ENCODE results near the gene TTBK2.

Gene TTBK2

DNA sequence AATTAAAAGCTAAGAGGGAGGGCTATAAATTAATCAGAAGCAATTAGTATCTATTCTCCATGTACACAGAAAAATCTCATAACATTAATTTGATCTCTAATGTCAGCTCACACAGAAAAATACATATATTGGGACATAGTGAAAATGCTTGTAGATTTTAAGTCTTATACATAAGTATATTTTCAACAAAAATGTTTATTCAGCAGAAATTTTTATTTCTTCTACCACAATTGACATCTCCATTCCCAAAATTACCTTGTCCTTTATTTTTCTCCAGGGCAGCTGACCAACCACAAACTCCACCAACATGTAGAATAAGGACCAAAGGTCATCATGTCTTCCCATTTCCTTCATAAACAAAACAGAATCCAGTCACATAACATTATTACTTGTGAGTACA is 109.1 kb downstream of the TTBK2 start:
- Mint-ChIP-seq H3K36me3 (peaks cover 27% of the 10 kb centered on the region), H3K27ac (no peak overlapping the region), H3K9me3 (no peaks in the 10 kb centered on the region), H3K4me1 (no peaks in the 10 kb centered on the region), H3K27me3 (no peaks in the 10 kb centered on the region), H3K4me3 (no peak overlapping the region)
- ATAC-seq: no peak

DNA sequence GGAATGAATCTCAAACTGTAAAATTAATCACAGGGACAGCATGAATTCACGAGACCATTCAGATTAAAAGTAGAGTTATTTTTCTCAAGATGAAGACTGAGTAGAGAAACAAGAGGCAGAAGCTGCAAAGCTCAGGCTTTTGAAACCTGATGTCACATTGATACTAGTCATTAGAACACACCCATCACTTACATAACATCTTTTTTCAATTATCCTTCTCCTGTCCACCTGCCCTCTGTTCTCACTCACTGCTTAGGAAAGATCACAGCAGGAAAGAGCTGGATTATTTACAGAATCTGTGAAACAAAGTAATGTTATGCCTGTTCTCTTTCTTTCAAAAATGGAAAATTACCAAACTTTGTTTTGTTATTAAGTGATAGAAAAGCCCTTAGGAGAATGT is 111.7 kb downstream of the TTBK2 start:
- ATAC-seq: no peak
- H3K27ac Mint-ChIP-seq: no peak overlapping the region
- H3K4me3 Mint-ChIP-seq: no peak overlapping the region
- H3K27me3 Mint-ChIP-seq: no peaks in the 10 kb centered on the region
- no peaks in the 10 kb centered on the region for H3K9me3 Mint-ChIP-seq
- peaks cover 37% of the 10 kb centered on the region for H3K36me3 Mint-ChIP-seq
- H3K4me1 Mint-ChIP-seq: no peaks in the 10 kb centered on the region

DNA sequence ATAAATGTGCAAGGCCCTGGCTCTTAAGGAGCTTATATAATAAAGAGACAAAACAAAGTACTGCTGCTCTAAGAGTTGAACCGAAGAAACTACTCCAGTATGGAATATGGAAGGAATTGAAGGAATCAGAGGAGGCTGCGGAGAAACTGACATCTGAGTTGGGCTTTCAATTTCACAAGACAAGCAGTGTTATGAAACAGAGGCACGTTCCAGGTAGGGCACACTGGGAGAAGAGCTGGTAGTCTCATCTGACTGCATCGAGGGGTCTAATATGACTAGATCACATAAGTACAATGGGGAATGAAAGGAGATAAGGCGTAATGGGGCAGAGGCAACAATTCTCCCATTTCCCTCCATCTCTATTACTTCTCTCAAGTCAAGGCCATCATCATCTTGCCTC is 115.3 kb downstream of the TTBK2 start:
- H3K4me1 Mint-ChIP-seq: no peaks in the 10 kb centered on the region
- peaks cover 44% of the 10 kb centered on the region for H3K36me3 Mint-ChIP-seq
- no peak for ATAC-seq
- no peak overlapping the region for H3K4me3 Mint-ChIP-seq
- no peaks in the 10 kb centered on the region for H3K9me3 Mint-ChIP-seq
- no peak overlapping the region for H3K27ac Mint-ChIP-seq
- H3K27me3 Mint-ChIP-seq: no peaks in the 10 kb centered on the region

DNA sequence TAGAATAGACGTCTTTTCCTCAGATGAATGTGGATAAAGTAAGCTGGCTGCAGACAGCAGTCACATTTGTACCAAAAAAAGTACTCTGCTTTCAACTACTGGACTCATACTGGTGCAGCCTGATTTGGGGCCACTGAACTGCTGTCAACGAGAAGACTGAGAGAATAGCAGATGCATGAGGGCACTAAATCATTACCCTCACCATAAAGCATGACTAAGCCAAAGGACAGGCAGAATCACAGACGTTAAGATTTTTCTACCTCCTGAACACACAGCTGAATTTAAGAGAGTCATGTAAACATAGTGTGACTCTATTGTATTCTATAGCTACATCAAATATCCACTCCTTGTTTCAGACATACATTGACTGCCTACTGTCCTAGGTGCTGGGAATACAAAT is 115.8 kb downstream of the TTBK2 start:
- Mint-ChIP-seq H3K27me3 (no peaks in the 10 kb centered on the region), H3K36me3 (peaks cover 43% of the 10 kb centered on the region), H3K9me3 (no peaks in the 10 kb centered on the region), H3K4me1 (no peaks in the 10 kb centered on the region), H3K4me3 (no peak overlapping the region), H3K27ac (no peak overlapping the region)
- no peak for ATAC-seq

DNA sequence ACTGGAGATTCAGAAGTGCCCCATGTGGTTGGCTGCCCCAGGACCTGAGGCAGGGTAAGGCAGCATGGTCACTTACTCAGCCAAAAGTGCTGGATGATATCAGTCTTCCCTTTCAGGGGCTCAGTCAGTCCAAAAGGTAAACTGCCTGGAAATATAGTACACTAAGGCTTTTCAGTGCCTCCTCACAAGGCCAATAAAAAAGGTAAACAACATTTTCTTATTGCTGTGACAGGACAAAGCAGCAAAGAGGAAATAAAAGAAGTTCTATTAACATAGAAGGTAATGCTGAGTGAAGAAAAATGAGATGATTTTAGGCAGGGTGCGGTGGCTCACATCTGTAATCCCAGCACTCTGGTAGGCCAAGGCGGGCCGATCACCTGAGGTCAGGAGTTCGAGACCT is 117.1 kb downstream of the TTBK2 start:
- ATAC-seq: no peak
- H3K4me3 Mint-ChIP-seq: no peak overlapping the region
- H3K36me3 Mint-ChIP-seq: peaks cover 48% of the 10 kb centered on the region
- H3K9me3 Mint-ChIP-seq: no peaks in the 10 kb centered on the region
- H3K4me1 Mint-ChIP-seq: no peaks in the 10 kb centered on the region
- no peak overlapping the region for H3K27ac Mint-ChIP-seq
- H3K27me3 Mint-ChIP-seq: no peaks in the 10 kb centered on the region

DNA sequence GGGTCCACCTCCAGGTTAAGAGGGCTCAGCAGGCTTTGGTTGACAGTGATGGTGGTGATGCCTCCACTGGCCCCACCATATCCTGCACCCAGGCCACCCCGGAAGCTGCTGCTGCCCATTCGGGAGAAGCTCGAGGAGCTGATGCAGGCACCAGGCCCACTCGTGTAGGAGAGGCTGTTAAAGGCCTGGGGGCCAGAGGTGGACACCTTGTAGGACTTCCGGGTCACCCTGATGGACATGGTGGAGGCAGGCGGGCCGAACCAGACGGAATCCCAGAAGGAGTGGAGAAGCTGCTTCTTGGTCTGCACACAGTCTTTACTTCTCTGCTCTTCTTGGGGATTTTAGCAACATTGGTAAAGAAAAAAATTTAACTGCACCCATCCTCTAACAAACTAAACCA is 118.4 kb downstream of the TTBK2 start:
- no peaks in the 10 kb centered on the region for H3K9me3 Mint-ChIP-seq
- H3K27me3 Mint-ChIP-seq: no peaks in the 10 kb centered on the region
- H3K4me1 Mint-ChIP-seq: no peaks in the 10 kb centered on the region
- H3K36me3 Mint-ChIP-seq: peaks cover 50% of the 10 kb centered on the region
- no peak overlapping the region for H3K27ac Mint-ChIP-seq
- no peak overlapping the region for H3K4me3 Mint-ChIP-seq
- no peak for ATAC-seq

DNA sequence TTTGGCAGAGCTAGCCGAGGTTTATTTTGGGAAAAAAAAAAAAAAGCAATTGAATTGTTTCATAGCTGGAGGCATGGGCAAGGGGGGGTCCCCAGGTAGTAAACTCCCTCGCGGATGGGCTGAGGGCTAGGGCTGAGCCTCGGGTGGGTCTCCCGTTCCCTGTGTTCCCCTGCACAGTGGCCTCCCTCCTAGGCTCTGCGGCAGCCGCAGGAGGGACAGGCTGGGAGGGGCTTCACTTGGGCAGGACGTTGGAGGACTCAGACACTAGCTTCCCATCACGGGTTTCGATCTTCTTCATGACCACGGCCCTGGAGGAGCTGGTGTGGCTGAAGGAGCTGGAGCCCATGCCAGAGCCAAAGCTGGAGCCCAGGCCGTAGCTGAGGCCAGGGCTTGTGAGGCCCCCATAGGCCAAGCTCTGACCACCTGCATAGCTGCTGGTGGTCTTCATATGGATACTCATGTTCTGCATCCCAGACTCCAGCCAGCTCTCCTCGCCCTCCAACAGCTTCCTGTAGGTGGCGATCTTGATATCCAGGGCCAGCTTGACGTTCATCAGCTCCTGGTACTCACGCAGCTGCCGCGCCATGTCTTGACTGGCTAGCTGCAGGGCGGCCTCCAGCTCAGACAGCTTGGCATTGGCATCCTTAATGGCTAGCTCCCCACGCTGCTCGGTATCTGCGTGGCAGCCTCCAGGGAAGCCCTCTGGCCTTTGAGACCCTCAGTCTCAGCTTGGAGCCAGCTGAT is 119.7 kb downstream of the TTBK2 start:
- H3K36me3 Mint-ChIP-seq: peaks cover 44% of the 10 kb centered on the region
- H3K4me3 Mint-ChIP-seq: no peak overlapping the region
- no peaks in the 10 kb centered on the region for H3K4me1 Mint-ChIP-seq
- no peak for ATAC-seq
- H3K27ac Mint-ChIP-seq: no peak overlapping the region
- no peaks in the 10 kb centered on the region for H3K27me3 Mint-ChIP-seq
- no peaks in the 10 kb centered on the region for H3K9me3 Mint-ChIP-seq

DNA sequence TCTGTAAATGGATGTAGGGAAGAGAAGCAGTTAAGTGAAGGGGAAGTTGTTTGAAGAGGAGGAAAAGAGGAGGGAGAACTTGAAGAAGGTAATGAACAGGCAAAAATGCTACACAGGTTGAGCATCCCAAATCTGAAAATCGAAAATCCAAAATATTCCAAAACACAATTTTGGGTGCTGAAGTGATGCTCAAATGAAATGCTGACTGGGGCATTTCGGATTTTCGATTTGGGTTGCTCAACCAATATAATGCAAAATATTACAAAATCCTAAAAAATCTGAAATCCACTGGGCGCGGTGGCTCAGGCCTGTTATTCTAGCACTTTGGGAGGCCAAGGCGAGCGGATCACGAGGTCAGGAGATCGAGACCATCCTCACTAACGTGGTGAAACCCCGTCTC is 121.8 kb downstream of the TTBK2 start:
- no peak overlapping the region for H3K27ac Mint-ChIP-seq
- ATAC-seq: no peak
- no peaks in the 10 kb centered on the region for H3K9me3 Mint-ChIP-seq
- no peak overlapping the region for H3K4me3 Mint-ChIP-seq
- peaks cover 51% of the 10 kb centered on the region for H3K36me3 Mint-ChIP-seq
- no peaks in the 10 kb centered on the region for H3K27me3 Mint-ChIP-seq
- no peaks in the 10 kb centered on the region for H3K4me1 Mint-ChIP-seq

DNA sequence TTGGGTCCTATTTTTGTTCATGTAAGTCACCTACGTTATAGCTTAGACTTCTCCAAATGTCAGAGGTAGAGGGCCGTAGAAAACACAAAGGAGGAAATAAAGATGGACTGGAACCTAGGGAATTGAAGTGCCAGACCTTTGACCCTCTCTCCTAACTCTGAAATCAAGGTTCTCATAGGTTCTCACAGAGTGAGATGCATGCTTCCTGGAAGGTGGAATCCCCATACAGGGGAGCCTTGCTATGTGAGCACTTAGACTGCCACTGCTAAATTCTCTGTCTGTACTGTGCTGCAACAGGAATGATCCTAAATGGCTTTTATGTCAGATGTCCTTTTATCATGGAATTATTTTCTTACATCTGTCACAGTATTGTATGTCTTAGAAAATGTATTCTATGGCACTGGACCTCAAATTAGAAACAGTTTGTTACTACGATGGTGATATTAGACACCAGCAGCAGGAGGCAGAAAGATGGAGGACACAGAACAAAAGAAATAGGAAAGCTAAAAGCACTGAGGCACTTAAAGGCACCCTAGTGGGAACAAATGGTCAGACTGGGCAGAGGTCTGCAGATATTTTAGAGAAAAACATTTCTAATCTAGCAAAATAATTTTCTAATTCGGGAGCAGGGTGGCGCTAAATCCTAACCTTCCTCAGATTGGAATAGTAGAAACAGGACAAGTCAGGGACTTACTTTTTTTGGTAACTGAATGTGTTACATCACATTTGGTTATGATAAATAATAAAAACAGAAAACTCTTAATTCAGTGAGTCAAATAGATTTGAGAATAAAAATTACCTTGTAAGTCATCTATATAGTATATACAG is 123.4 kb downstream of the TTBK2 start:
- ATAC-seq: no peak
- H3K4me3 Mint-ChIP-seq: no peak overlapping the region
- no peaks in the 10 kb centered on the region for H3K9me3 Mint-ChIP-seq
- no peak overlapping the region for H3K27ac Mint-ChIP-seq
- H3K36me3 Mint-ChIP-seq: peaks cover 50% of the 10 kb centered on the region
- H3K4me1 Mint-ChIP-seq: no peaks in the 10 kb centered on the region
- no peaks in the 10 kb centered on the region for H3K27me3 Mint-ChIP-seq

DNA sequence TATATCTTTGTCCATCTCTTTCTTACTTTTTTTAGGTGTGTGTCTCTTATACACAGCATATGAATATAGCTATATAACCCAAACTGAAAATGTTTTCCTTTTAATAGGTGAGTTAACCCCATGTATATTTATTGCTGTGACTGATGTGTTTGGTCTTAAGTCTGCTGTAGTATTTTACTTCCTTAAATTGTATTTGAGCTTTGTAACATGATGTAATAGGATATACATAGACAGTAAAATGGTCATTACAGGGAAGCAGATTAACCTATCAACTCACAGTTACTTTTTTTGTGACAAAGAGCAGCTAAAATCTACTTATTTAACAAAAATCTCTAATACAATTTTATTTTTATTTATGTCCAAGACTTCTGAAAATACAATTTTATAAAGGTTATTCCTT is 131.9 kb downstream of the TTBK2 start:
- no peak overlapping the region for H3K4me3 Mint-ChIP-seq
- ATAC-seq: no peak
- H3K27ac Mint-ChIP-seq: no peak overlapping the region
- no peaks in the 10 kb centered on the region for H3K4me1 Mint-ChIP-seq
- H3K9me3 Mint-ChIP-seq: no peaks in the 10 kb centered on the region
- H3K36me3 Mint-ChIP-seq: peaks cover 28% of the 10 kb centered on the region
- no peaks in the 10 kb centered on the region for H3K27me3 Mint-ChIP-seq

DNA sequence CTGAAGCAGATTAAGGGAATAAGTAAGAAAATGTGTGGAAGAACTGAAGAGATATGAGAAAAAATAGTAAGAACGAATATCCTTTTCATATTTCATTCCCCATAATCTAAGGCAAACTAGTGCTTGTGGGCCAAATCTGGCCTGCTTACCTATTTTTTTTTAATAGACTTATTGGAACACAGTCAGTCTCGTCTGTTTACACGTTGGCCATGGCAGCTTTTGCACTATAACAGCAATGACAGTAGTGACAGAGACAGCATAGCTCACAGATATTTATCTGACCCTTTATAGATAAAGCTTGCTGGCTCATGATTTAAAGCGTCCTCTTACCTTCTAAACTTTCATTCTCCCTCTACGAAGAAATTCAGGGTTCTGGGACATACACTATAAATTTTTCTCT is 133.6 kb downstream of the TTBK2 start:
- Mint-ChIP-seq H3K27me3 (no peaks in the 10 kb centered on the region), H3K36me3 (peaks cover 34% of the 10 kb centered on the region)

DNA sequence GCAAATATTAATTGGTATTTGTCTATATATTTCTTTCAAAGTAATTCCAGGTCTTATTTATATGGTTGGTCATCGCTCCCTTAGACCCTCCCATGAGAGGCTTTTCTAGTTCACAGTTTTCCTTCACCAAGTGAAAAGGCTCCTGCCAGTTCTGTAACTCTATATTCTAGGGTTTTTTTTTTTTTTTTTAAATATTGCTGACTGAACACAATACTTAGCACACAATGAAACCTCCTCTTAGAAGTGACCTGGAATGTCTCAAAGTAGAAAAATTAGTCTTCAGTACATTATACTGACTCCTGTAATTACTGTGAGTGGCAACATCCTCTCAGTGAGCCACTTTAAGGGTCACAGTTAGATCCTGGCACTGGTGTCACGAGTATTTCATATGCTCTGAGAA is 135.0 kb downstream of the TTBK2 start:
- no peak overlapping the region for H3K4me3 Mint-ChIP-seq
- no peak overlapping the region for H3K27ac Mint-ChIP-seq
- no peaks in the 10 kb centered on the region for H3K4me1 Mint-ChIP-seq
- no peaks in the 10 kb centered on the region for H3K27me3 Mint-ChIP-seq
- no peak for ATAC-seq
- peaks cover 39% of the 10 kb centered on the region for H3K36me3 Mint-ChIP-seq
- H3K9me3 Mint-ChIP-seq: no peaks in the 10 kb centered on the region

More for the DNA sequence above, 133.6 kb downstream of the TTBK2 start:
- Mint-ChIP-seq H3K9me3 (no peaks in the 10 kb centered on the region), H3K27ac (no peak overlapping the region), H3K4me3 (no peak overlapping the region), H3K4me1 (no peaks in the 10 kb centered on the region)
- no peak for ATAC-seq

DNA sequence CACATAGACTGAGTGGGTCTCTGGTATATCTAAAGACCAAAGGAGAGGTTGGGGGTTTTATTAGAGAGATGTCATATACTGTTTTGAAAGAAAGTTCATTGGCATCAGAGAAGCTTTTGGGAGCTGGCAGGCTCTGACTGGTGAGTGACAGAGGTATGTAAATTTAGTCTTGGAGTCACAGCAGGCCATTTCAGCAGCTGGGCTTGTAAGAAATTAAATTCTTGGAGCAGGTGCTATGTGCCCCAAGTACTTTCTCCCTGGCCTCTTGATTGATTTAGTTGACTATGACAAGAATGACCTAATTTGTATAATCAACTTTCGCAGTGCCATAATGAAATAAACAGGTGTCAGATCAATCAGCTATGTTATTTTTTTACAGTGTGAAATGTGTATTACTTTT is 135.9 kb downstream of the TTBK2 start:
- ATAC-seq: no peak
- H3K27me3 Mint-ChIP-seq: no peaks in the 10 kb centered on the region
- H3K4me1 Mint-ChIP-seq: no peaks in the 10 kb centered on the region
- no peak overlapping the region for H3K4me3 Mint-ChIP-seq
- no peaks in the 10 kb centered on the region for H3K9me3 Mint-ChIP-seq
- no peak overlapping the region for H3K27ac Mint-ChIP-seq
- H3K36me3 Mint-ChIP-seq: peaks cover 44% of the 10 kb centered on the region

DNA sequence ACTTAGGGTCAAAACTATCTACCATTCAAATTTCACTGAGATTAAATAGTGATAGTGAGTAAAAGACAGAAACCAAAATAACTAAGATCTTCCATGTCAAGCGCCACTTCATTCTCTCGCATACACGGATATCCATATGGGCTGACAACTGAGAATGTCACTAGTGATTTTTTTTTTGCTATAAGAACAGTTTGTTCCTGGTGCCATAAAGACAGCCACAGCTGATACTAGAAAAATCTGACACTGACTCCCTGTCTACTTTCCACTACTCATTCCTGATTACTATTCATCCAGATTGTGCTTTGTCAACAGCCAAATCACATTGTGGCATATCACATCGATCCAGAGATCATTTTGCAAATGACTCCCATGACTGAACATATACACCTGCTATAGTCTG is 137.9 kb downstream of the TTBK2 start:
- peaks cover 39% of the 10 kb centered on the region for H3K36me3 Mint-ChIP-seq
- no peak for ATAC-seq
- no peaks in the 10 kb centered on the region for H3K27me3 Mint-ChIP-seq
- no peak overlapping the region for H3K4me3 Mint-ChIP-seq
- H3K9me3 Mint-ChIP-seq: no peaks in the 10 kb centered on the region
- no peaks in the 10 kb centered on the region for H3K4me1 Mint-ChIP-seq
- no peak overlapping the region for H3K27ac Mint-ChIP-seq

DNA sequence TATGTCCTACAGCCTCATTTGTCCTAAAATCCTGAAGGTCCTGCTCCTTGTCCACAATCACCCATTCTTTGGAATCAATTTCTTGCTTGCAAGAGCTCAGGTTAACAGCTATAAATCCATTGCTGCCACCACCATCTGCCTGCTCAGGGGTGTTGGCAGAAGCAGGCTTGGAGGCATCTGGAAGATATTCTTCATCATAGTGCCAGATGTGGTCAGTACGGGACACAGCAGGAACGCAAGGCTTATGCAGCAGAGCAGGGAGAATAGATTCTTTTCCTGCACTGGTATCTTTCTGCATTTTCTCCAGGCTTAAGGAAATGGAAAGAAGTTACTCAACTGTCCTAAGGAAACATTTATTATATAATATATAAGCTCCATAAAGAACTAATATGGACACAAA is 145.2 kb downstream of the TTBK2 start:
- ATAC-seq: no peak
- Mint-ChIP-seq H3K27ac (no peak overlapping the region), H3K9me3 (no peaks in the 10 kb centered on the region), H3K4me3 (no peak overlapping the region), H3K4me1 (no peaks in the 10 kb centered on the region), H3K36me3 (peaks cover 55% of the 10 kb centered on the region), H3K27me3 (no peaks in the 10 kb centered on the region)

DNA sequence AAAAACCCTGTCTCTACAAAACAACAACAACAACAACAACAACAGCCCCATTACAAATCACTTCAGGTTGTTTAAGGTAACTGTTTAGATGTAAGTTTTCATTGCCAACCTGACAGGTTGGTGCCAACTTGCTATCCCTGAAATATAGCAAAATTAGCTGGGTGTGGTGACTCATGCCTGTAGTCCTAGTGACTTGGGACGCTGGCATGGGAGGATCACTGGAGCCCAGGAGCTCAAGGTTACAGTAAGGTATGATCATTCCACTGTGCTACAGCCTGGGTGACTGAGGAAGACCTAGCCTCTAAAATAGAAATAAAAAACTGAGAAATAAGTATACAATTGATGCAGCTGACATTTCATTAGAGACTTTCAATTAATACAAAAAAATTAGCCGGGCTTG is 147.7 kb downstream of the TTBK2 start:
- H3K36me3 Mint-ChIP-seq: peaks cover 75% of the 10 kb centered on the region

More for the DNA sequence above, 147.7 kb downstream of the TTBK2 start:
- Mint-ChIP-seq H3K27ac (no peak overlapping the region), H3K27me3 (no peaks in the 10 kb centered on the region), H3K9me3 (no peaks in the 10 kb centered on the region), H3K4me1 (peaks cover 6% of the 10 kb centered on the region), H3K4me3 (no peak overlapping the region)
- ATAC-seq: no peak

Data from stimulated activated memory B cell treated with anti-CD40 and anti-IgM and Interleukin-4, amounts not matched to agents 10 μg/mL and 1 μg/mL and 100 μg/mL, for 72 hours (primary cell).